Right ventricle myocardium superior (tissue), 1 donor: ENCODE data around the gene C2orf74. TPM values are rescaled to one million over a fixed set of nuclear protein-coding genes. Genes with fewer than 3 reads are reported as not detected.

Source experiments
- ATAC-seq: fragments of 200-7000 bp; cut with Tn5 transposase; one replicate; pipeline ENCODE4 v1.9.1; 2020; ENCODE audit warnings: mild to moderate bottlenecking; ENCODE audit not compliant: poor library complexity
- DNase-seq: peaks from one replicate; pipeline ENCODE4 v3.0.0-alpha.2; 2020
- intact Hi-C: fragments of 100-400 bp; cut with DNase I; formaldehyde crosslinking; loops from one replicate; pipeline ENCODE4 v1.11.2; 2022
- total RNA-seq: library from RNA; stranded (reverse); fragmentation: NEBNext Ultra II Directional; extraction: Animal tissue kit (Norgen Biotek cat#: 25700); gene quantifications from one replicate; pipeline ENCODE4 v1.2.1, GENCODE V29; 2021
- donor health status: DM: no; HTN: yes; CAD: no; lungs with severe emphysema.

C2orf74 gene
- total RNA-seq, 1 donor from 2014 or later, result 30.7 TPM

GRCh38 chr2:61165946-61166345 is 4.0 kb downstream of the C2orf74 start:
- intact Hi-C loops, result no loop called here
- no peak for DNase-seq
- ATAC-seq, result no peak

- intact Hi-C loops, result no loop called here
- DNase-seq (no peak), ATAC-seq (no peak)
These were observed 5.6 kb downstream of the C2orf74 start for GRCh38 chr2:61167579-61167978.

- intact Hi-C loops, result no loop called here
- ATAC-seq, result no peak
These were observed 10.7 kb downstream of the C2orf74 start for GRCh38 chr2:61172671-61173070.

GRCh38 chr2:61173116-61173515 is 11.1 kb downstream of the C2orf74 start:
- intact Hi-C loops, result no loop called here
- DNase-seq (no peak), ATAC-seq (no peak)

More at GRCh38 chr2:61172671-61173070, 10.7 kb downstream of the C2orf74 start:
- no peak for DNase-seq

GRCh38 chr2:61175036-61175435 is 13.0 kb downstream of the C2orf74 start:
- intact Hi-C loops, result no loop called here
- DNase-seq, result no peak
- ATAC-seq, result no peak

- intact Hi-C loops, result no loop called here
- peak; percentile 93 for ATAC-seq
- peak; percentile 97 for DNase-seq
These were observed 15.1 kb downstream of the C2orf74 start for GRCh38 chr2:61176755-61177726.

GRCh38 chr2:61177727-61178549 is 15.9 kb downstream of the C2orf74 start:
- intact Hi-C loops, result no loop called here
- DNase-seq, result peak; percentile 53

GRCh38 chr2:61178603-61179545 is 16.9 kb downstream of the C2orf74 start:
- intact Hi-C loops, result no loop called here
- DNase-seq (peak; percentile 47), ATAC-seq (no peak)

More at GRCh38 chr2:61177727-61178549, 15.9 kb downstream of the C2orf74 start:
- peak; percentile 3 for ATAC-seq

- ATAC-seq (peak; percentile 59), DNase-seq (peak; percentile 90)
- intact Hi-C loops, result no loop called here
These were observed 18.0 kb downstream of the C2orf74 start for GRCh38 chr2:61179701-61180639.

GRCh38 chr2:61180686-61181085 is 18.7 kb downstream of the C2orf74 start:
- DNase-seq, result no peak
- intact Hi-C loops, result no loop called here
- ATAC-seq, result no peak

GRCh38 chr2:61181382-61182058 is 19.5 kb downstream of the C2orf74 start:
- DNase-seq, result no peak
- intact Hi-C loops, result no loop called here
- ATAC-seq, result no peak

- DNase-seq, result no peak
- ATAC-seq, result no peak
- intact Hi-C loops, result no loop called here
These were observed 20.0 kb downstream of the C2orf74 start for GRCh38 chr2:61182059-61182383.

GRCh38 chr2:61183795-61184194 is 21.8 kb downstream of the C2orf74 start:
- intact Hi-C loops, result no loop called here
- DNase-seq (no peak), ATAC-seq (no peak)

GRCh38 chr2:61184263-61184662 is 22.3 kb downstream of the C2orf74 start:
- DNase-seq (no peak), ATAC-seq (no peak)
- intact Hi-C loops, result no loop called here

GRCh38 chr2:61185231-61185728 is 23.3 kb downstream of the C2orf74 start:
- intact Hi-C loops, result no loop called here
- DNase-seq (no peak), ATAC-seq (no peak)

GRCh38 chr2:61187085-61187484 is 25.1 kb downstream of the C2orf74 start:
- intact Hi-C loops, result no loop called here

More at GRCh38 chr2:61187085-61187484, 25.1 kb downstream of the C2orf74 start:
- DNase-seq (no peak), ATAC-seq (no peak)
